ENCODE measurements around the gene SH3TC2.
A peak's percentile ranks its signal among the peaks of the same experiment; 100 is the strongest.

SH3TC2 gene

GRCh38 chr5:148969291-148969690, 93.6 kb downstream of the SH3TC2 start:
- no peak for DNase-seq (ENCODE audit: low spot score)

- no peak for DNase-seq (ENCODE audit: low spot score)
Measured at GRCh38 chr5:148968311-148968710, 94.6 kb downstream of the SH3TC2 start.

- DNase-seq (ENCODE audit: low spot score), result no peak
Measured at GRCh38 chr5:148967783-148968182, 95.1 kb downstream of the SH3TC2 start.

- no peak for DNase-seq (ENCODE audit: low spot score)
Measured at GRCh38 chr5:148966938-148967337, 95.9 kb downstream of the SH3TC2 start.

GRCh38 chr5:148966348-148966747, 96.5 kb downstream of the SH3TC2 start:
- no peak for DNase-seq (ENCODE audit: low spot score)

GRCh38 chr5:148965511-148966265, 97.2 kb downstream of the SH3TC2 start:
- DNase-seq (ENCODE audit: low spot score), result peak; percentile 91

GRCh38 chr5:148963664-148964063, 99.2 kb downstream of the SH3TC2 start:
- DNase-seq (ENCODE audit: low spot score), result no peak

- DNase-seq (ENCODE audit: low spot score), result no peak
Measured at GRCh38 chr5:148962761-148963324, 100.0 kb downstream of the SH3TC2 start.

- no peak for DNase-seq (ENCODE audit: low spot score)
Measured at GRCh38 chr5:148962200-148962550, 100.7 kb downstream of the SH3TC2 start.

GRCh38 chr5:148961261-148962199, 101.3 kb downstream of the SH3TC2 start:
- DNase-seq (ENCODE audit: low spot score), result no peak

GRCh38 chr5:148960070-148960769, 102.6 kb downstream of the SH3TC2 start:
- DNase-seq (ENCODE audit: low spot score), result no peak

GRCh38 chr5:148957591-148958202, 105.2 kb downstream of the SH3TC2 start:
- peak; percentile 63 for DNase-seq (ENCODE audit: low spot score)

- no peak for DNase-seq (ENCODE audit: low spot score)
Measured at GRCh38 chr5:148956477-148957385, 106.1 kb downstream of the SH3TC2 start.
